Measurements from ENCODE around the gene GNAL. TPM values are rescaled to one million over a fixed set of nuclear protein-coding genes. Genes with fewer than 3 reads are reported as not detected.
"Not testable (repeated sequence)": the region's sequence is repeated elsewhere in the genome, so short reads cannot be mapped to it uniquely, and the experiment has no call there.

GNAL gene
- total and polyA plus RNA-seq, 7 donors, result 0.46 to 25.1 (median 13.2) TPM

- 0 to 1% methylated on average over 23 of the region's 23 CpGs for WGBS, 2 donors
- peaks cover 0 to 8% (median 0%) of the 10 kb centered on the region in 4 donors for H3K36me3 ChIP-seq
- peaks cover 0 to 40% (median 32%) of the 10 kb centered on the region in 4 donors for H3K4me1 ChIP-seq
- H3K4me3 ChIP-seq, result peak overlapping the region; percentile 72 to 94 (median 88)
- DNase-seq, result no peak
- H3K9me3 ChIP-seq, result no peaks in the 10 kb centered on the region
- intact Hi-C loops (cut with DNase I), result loop anchor here (5.0 to 10.0 kb wide), 7 partner anchors 120 to 1095 kb away; partner anchors contain the start of genes CEP76, IMPA2, PSMG2 and SEH1L
- H3K27me3 ChIP-seq, result no peaks in the 10 kb centered on the region
- TF ChIP-seq EP300 (IDR thresholded peaks at IDR 0.05), result no peak
- TF ChIP-seq, protein P1, sequence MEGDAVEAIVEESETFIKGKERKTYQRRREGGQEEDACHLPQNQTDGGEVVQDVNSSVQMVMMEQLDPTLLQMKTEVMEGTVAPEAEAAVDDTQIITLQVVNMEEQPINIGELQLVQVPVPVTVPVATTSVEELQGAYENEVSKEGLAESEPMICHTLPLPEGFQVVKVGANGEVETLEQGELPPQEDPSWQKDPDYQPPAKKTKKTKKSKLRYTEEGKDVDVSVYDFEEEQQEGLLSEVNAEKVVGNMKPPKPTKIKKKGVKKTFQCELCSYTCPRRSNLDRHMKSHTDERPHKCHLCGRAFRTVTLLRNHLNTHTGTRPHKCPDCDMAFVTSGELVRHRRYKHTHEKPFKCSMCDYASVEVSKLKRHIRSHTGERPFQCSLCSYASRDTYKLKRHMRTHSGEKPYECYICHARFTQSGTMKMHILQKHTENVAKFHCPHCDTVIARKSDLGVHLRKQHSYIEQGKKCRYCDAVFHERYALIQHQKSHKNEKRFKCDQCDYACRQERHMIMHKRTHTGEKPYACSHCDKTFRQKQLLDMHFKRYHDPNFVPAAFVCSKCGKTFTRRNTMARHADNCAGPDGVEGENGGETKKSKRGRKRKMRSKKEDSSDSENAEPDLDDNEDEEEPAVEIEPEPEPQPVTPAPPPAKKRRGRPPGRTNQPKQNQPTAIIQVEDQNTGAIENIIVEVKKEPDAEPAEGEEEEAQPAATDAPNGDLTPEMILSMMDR (IDR thresholded peaks at IDR 0.05), result no peak
- TF ChIP-seq POLR2AphosphoS5 (IDR thresholded peaks at IDR 0.05), result no peak
- TF ChIP-seq POLR2A (IDR thresholded peaks at IDR 0.05), result no peak
- peak overlapping the region; percentile 93 to 99 (median 94) for H3K27ac ChIP-seq
Measured at GRCh38 chr18:11851806-11852337, 162.8 kb downstream of the GNAL start.

DNA sequence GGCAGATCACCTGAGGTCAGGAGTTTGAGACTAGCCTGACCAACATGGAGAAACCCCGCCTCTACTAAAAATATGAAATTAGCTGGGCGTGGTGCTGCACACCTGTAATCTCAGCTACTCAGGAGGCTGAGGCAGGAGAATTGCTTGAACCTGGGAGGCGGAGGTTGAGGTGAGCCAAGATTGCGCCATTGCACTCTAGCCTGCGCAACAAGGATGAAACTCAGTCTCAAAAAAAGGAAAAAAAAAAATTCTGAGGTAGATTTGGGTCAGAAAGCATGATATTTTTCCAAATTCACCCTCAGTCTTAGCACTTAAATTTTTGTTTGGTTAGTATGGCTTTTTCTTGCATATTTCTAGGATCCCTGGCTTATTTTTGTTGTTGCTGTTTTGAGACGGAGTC, 165.5 kb downstream of the GNAL start:
- H3K27me3 ChIP-seq, H3K36me3 ChIP-seq, H3K9me3 ChIP-seq, DNase-seq, H3K4me3 ChIP-seq: not testable (repeated sequence)
- peak overlapping the region in 2 of 4 donors; percentile 86 to 99 for H3K27ac ChIP-seq
- intact Hi-C loops (cut with DNase I), result loop anchor here (5.0 to 10.0 kb wide), 7 partner anchors 122 to 1093 kb away; partner anchors contain the start of genes CEP76, IMPA2, PSMG2 and SEH1L
- 65 to 94% methylated on average over 6 of the region's 6 CpGs for WGBS, 2 donors
- peaks cover 0 to 53% (median 44%) of the 10 kb centered on the region in 4 donors for H3K4me1 ChIP-seq

- H3K4me3 ChIP-seq, result peak overlapping the region in 2 of 4 donors; percentile 14 to 15
- H3K27ac ChIP-seq, result peak overlapping the region; percentile 81 to 99 (median 84)
- peak; percentile 95 for DNase-seq
Measured at GRCh38 chr18:11857177-11857887, 168.3 kb downstream of the GNAL start.

DNA sequence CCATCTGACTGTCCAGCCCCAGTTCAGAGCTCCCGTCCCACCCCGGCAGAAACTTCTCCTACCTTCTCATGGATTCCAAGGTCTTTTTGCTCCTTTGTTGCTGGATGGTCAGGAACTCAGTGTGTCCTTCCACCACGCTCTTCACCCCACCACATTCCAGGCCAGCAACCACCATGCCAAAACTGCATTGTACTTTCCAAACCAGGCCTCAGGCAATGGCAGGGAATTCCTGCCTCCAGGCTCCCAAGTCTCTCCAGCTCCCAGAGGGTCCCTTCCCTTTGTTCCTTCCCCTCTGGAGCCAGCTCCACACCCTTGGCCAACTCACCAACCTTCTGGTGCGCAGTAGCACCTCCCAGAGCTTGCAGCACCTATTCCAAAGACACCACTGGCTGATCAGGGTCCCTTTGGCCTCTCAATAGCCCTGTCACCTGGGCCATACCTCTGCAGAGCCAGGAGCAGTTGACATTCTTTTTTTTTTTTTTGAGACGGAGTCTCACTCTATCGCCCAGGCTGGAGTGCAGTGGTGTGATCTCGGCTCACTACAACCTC, 170.3 kb downstream of the GNAL start:
- WGBS, 2 donors, result 96 to 97% methylated on average over 7 of the region's 7 CpGs
- Histone ChIP-seq H3K4me1 (peaks cover 0 to 24% (median 20%) of the 10 kb centered on the region in 4 donors), H3K27me3 (no peaks in the 10 kb centered on the region), H3K9me3 (no peaks in the 10 kb centered on the region), H3K36me3 (peaks cover 0 to 8% (median 0%) of the 10 kb centered on the region in 4 donors), H3K4me3 (no peak overlapping the region), H3K27ac (peak overlapping the region in 3 of 4 donors; percentile 6 to 99 (median 86))
- TF ChIP-seq POLR2A (IDR thresholded peaks at IDR 0.05) (no peak), POLR2AphosphoS5 (IDR thresholded peaks at IDR 0.05) (no peak), EP300 (IDR thresholded peaks at IDR 0.05) (no peak)
- TF ChIP-seq, protein P1 (IDR thresholded peaks at IDR 0.05), result no peak
- intact Hi-C loops (cut with DNase I), result loop anchor here (2.0 to 10.0 kb wide), 5 partner anchors 47 to 795 kb away; partner anchors contain the start of genes GNAL, IMPA2 and SPIRE1
- no peak for DNase-seq

More at GRCh38 chr18:11857177-11857887, 168.3 kb downstream of the GNAL start:
- Histone ChIP-seq H3K27me3 (no peaks in the 10 kb centered on the region), H3K36me3 (peaks cover 0 to 8% (median 0%) of the 10 kb centered on the region in 4 donors), H3K9me3 (no peaks in the 10 kb centered on the region), H3K4me1 (peaks cover 0 to 42% (median 38%) of the 10 kb centered on the region in 4 donors)
- intact Hi-C loops (cut with DNase I), result loop anchor here (5.0 to 10.0 kb wide), 4 partner anchors 127 to 797 kb away; partner anchors contain the start of genes GNAL, IMPA2 and SPIRE1
- WGBS, 2 donors, result 10 to 50% methylated on average over 11 of the region's 11 CpGs
- TF ChIP-seq POLR2A (IDR thresholded peaks at IDR 0.05), result no peak
- TF ChIP-seq POLR2AphosphoS5 (IDR thresholded peaks at IDR 0.05), result peak; percentile 65 to 88 (median 79)
- TF ChIP-seq, protein P1 (IDR thresholded peaks at IDR 0.05), result no peak
- peak; percentile 89 to 96 (median 95) for TF ChIP-seq EP300 (IDR thresholded peaks at IDR 0.05)

All from sigmoid colon (tissue), 7 donors.